BJ (cell line): Measurements from ENCODE around the gene ATXN2. TPM values are rescaled to one million over a fixed set of nuclear protein-coding genes. Genes with fewer than 3 reads are reported as not detected.
A peak's percentile ranks its signal among the peaks of the same experiment; 100 is the strongest.
"Not testable (repeated sequence)": the region's sequence is repeated elsewhere in the genome, so short reads cannot be mapped to it uniquely, and the experiment has no call there.

Experiments
- CTCF ChIA-PET: fragments of 350-600 bp; formaldehyde crosslinking; extraction: SDS; loops from one replicate; lab custom pipeline; 2021; ENCODE audit warnings: antibody characterized with exemption, inconsistent platforms; lab: Yijun Ruan, JAX
- POLR2A ChIA-PET: fragments of 300-600 bp; sonication (Branson Sonifier 250); formaldehyde crosslinking; extraction: SDS; loops from one replicate; lab custom pipeline; 2021; ENCODE audit warnings: antibody characterized with exemption; lab: Charles Lee
- DNase-seq: peaks from one replicate; pipeline ENCODE4 v3.0.0-alpha.2; 2011; ENCODE audit warnings: low read depth
- H3K27me3 ChIP-seq: 2 replicates; pipeline ENCODE4 v1.6.0; 2011; ENCODE audit warnings: low read length; ENCODE audit not compliant: control insufficient read depth, insufficient read depth
- H3K36me3 ChIP-seq: 2 replicates; pipeline ENCODE4 v1.5.1; 2011; ENCODE audit warnings: low read length; ENCODE audit not compliant: control insufficient read depth, insufficient read depth
- H3K4me3 ChIP-seq: 2 replicates; pipeline ENCODE4 v1.5.1; 2011; ENCODE audit warnings: low read depth, mild to moderate bottlenecking, control low read depth, low read length
- CTCF ChIP-seq: IDR thresholded peaks from 2 replicates; pipeline ENCODE4 v1.5.1; 2011; ENCODE audit warnings: low read depth, mild to moderate bottlenecking, control low read depth, inconsistent platforms, low read length, moderate library complexity; ENCODE audit not compliant: insufficient read depth
- polyA plus RNA-seq: library from polyadenylated mRNA; depleted of rRNA; stranded (reverse); fragments of >200 nt; gene quantifications from 2 replicates; pipeline ENCODE4 v1.2.3, GENCODE V29; 2011

Gene ATXN2
- polyA plus RNA-seq, 1 experiment = 30.3 TPM

GRCh38 chr12:111597831-111598636 lies 1.1 kb downstream of the ATXN2 start:
- ChIA-PET CTCF (no interaction called here), POLR2A (no interaction called here)
- Histone ChIP-seq H3K27me3 (no peaks in the 10 kb centered on the region), H3K36me3 (no peaks in the 10 kb centered on the region), H3K4me3 (peak overlapping the region; percentile 99)
- no peak for DNase-seq
- TF ChIP-seq CTCF = no peak

GRCh38 chr12:111596985-111597830 lies 1.9 kb downstream of the ATXN2 start:
- POLR2A ChIA-PET = no interaction called here

GRCh38 chr12:111595341-111595835 lies 3.7 kb downstream of the ATXN2 start:
- ChIA-PET POLR2A (interaction anchor here (0.7 kb wide), 1 partner anchor 44 kb away, joined by 4 read pairs; no protein-coding TSS in a partner anchor), CTCF (interaction anchor here (1.9 kb wide), 1 partner anchor 65 kb away, joined by 5 read pairs; no protein-coding TSS in a partner anchor)
- H3K4me3 ChIP-seq, DNase-seq, H3K27me3 ChIP-seq, H3K36me3 ChIP-seq: not testable (repeated sequence)

More at GRCh38 chr12:111596985-111597830, 1.9 kb downstream of the ATXN2 start:
- Histone ChIP-seq H3K4me3 (peak overlapping the region; percentile 99), H3K36me3 (no peaks in the 10 kb centered on the region), H3K27me3 (no peaks in the 10 kb centered on the region)
- TF ChIP-seq CTCF = no peak
- CTCF ChIA-PET = interaction anchor here (0.7 kb wide), 1 partner anchor 78 kb away, joined by 3 read pairs; no protein-coding TSS in a partner anchor
- no peak for DNase-seq

GRCh38 chr12:111591399-111592010 lies 7.6 kb downstream of the ATXN2 start:
- H3K27me3 ChIP-seq, DNase-seq, H3K4me3 ChIP-seq, H3K36me3 ChIP-seq, POLR2A ChIA-PET: not testable (repeated sequence)
- CTCF ChIA-PET = interaction anchor here (0.6 kb wide), 1 partner anchor 38 kb away, joined by 3 read pairs; no protein-coding TSS in a partner anchor

GRCh38 chr12:111590552-111590951 lies 8.6 kb downstream of the ATXN2 start:
- Histone ChIP-seq H3K27me3 (no peaks in the 10 kb centered on the region), H3K36me3 (no peaks in the 10 kb centered on the region; the same call in 1 of the 2 replicates), H3K4me3 (no peak overlapping the region)
- TF ChIP-seq CTCF = no peak
- ChIA-PET CTCF (no interaction called here), POLR2A (no interaction called here)
- no peak for DNase-seq
